Gastroesophageal sphincter (tissue), 4 donors: ENCODE results near the gene PPM1H. TPM values are rescaled to one million over a fixed set of nuclear protein-coding genes. Genes with fewer than 3 reads are reported as not detected.

Source experiments
- ATAC-seq: fragments of 150-250 bp; one replicate; pipeline ENCODE4 v1.9.1; 2016; ENCODE audit warnings: mild to moderate bottlenecking, moderate library complexity
- H3K27ac ChIP-seq, 4 donors: fragments of 200-600 bp; sonication (generic) in 3 of 4; 1 replicate in 3 of 4; 2 replicates in 1 of 4; pipeline ENCODE4 v1.5.1; 2016 to 2019
- H3K27me3 ChIP-seq: fragments of 200-600 bp; sonication (generic); one replicate; pipeline ENCODE4 v1.5.1; 2019
- H3K36me3 ChIP-seq, 2 donors: fragments of 200-600 bp; sonication (generic); one replicate each; pipeline ENCODE4 v1.5.1; 2019; ENCODE audit warnings: control low read depth in 1 of 2
- H3K4me1 ChIP-seq, 3 donors: fragments of 200-600 bp; sonication (generic); 1 replicate in 2 of 3; 2 replicates in 1 of 3; pipeline ENCODE4 v1.5.1; 2016 to 2019; ENCODE audit warnings: control low read depth in 2 of 3
- H3K4me3 ChIP-seq, 2 donors: fragments of 200-600 bp; sonication (generic); one replicate each; pipeline ENCODE4 v1.5.1; 2019; ENCODE audit warnings: mild to moderate bottlenecking in 1 of 2, moderate library complexity in 1 of 2
- H3K9me3 ChIP-seq, 3 donors: fragments of 200-600 bp; sonication (generic); one replicate each; pipeline ENCODE4 v1.5.1; 2017 to 2019; ENCODE audit warnings: control low read depth in 2 of 3
- CTCF ChIP-seq, 4 experiments: fragments of 200-600 bp in 2 of 4; fragments of 450-650 bp in 2 of 4; sonication (generic) in 1 of 4; IDR thresholded peaks; one replicate each; pipeline ENCODE4 v1.5.1; 2017 to 2019; ENCODE audit warnings: antibody characterized with exemption in 4 of 4, mild to moderate bottlenecking in 2 of 4, moderate library complexity in 2 of 4
- EP300 ChIP-seq: sonication (generic); formaldehyde crosslinking; IDR thresholded peaks from one replicate; pipeline ENCODE4 v1.6.1; 2017; ENCODE audit warnings: antibody characterized with exemption, mild to moderate bottlenecking
- POLR2A ChIP-seq, 2 donors: fragments of 450-650 bp; IDR thresholded peaks; one replicate each; pipeline ENCODE4 v1.6.1; 2017; ENCODE audit warnings: antibody characterized with exemption in 2 of 2, mild to moderate bottlenecking in 2 of 2, moderate library complexity in 1 of 2
- POLR2AphosphoS5 ChIP-seq: sonication (generic); formaldehyde crosslinking; IDR thresholded peaks from one replicate; pipeline ENCODE4 v1.6.1; 2017; ENCODE audit warnings: antibody characterized with exemption
- WGBS, 2 donors: methylation state at CpG; one replicate each; pipeline ENCODE4 v1.1.5; 2018; ENCODE audit warnings: low coverage in 1 of 2; 5-methylcytosine and 5-hydroxymethylcytosine counted together
- total RNA-seq, 4 donors: library from RNA; depleted of rRNA; stranded (reverse); fragments of >200 nt; gene quantifications; one replicate each; pipeline ENCODE4 v1.1.0, GENCODE V29; 2016

PPM1H gene
- total RNA-seq, 4 donors from 2014 or later = 1.3 to 1.9 (median 1.6) TPM

- no peak overlapping the region for H3K4me3 ChIP-seq
- no peak overlapping the region for H3K27ac ChIP-seq
- WGBS, 2 donors = 83 to 93% methylated on average over 3 to 8 of the region's 13 CpGs
- no peaks in the 10 kb centered on the region for H3K27me3 ChIP-seq
- TF ChIP-seq CTCF (IDR thresholded peaks at IDR 0.05) = no peak
- TF ChIP-seq EP300 = no peak
- no peak for TF ChIP-seq POLR2AphosphoS5
- TF ChIP-seq POLR2A (IDR thresholded peaks at IDR 0.05) = no peak
- H3K36me3 ChIP-seq = no peaks in the 10 kb centered on the region
- ATAC-seq = no peak
- H3K4me1 ChIP-seq = no peaks in the 10 kb centered on the region
- H3K9me3 ChIP-seq = no peaks in the 10 kb centered on the region
Observed at GRCh38 chr12:62800707-62801400, 134.1 kb downstream of the PPM1H start.

- TF ChIP-seq POLR2AphosphoS5 (no peak), POLR2A (IDR thresholded peaks at IDR 0.05) (no peak), CTCF (IDR thresholded peaks at IDR 0.05) (no peak), EP300 (no peak)
- H3K27me3 ChIP-seq = no peaks in the 10 kb centered on the region
- no peaks in the 10 kb centered on the region for H3K9me3 ChIP-seq
- H3K36me3 ChIP-seq = no peaks in the 10 kb centered on the region
- no peak for ATAC-seq
- no peak overlapping the region for H3K4me3 ChIP-seq
- 76 to 78% methylated on average over 5 to 8 of the region's 9 CpGs for WGBS, 2 donors
- no peaks in the 10 kb centered on the region for H3K4me1 ChIP-seq
- H3K27ac ChIP-seq = no peak overlapping the region
Observed at GRCh38 chr12:62799766-62800406, 135.1 kb downstream of the PPM1H start.

- ATAC-seq = peak; percentile 71
- TF ChIP-seq CTCF (IDR thresholded peaks at IDR 0.05) (peak; percentile 88 to 94 (median 92)), EP300 (no peak), POLR2A (IDR thresholded peaks at IDR 0.05) (no peak), POLR2AphosphoS5 (no peak)
- Histone ChIP-seq H3K27me3 (no peaks in the 10 kb centered on the region), H3K4me3 (no peak overlapping the region), H3K4me1 (no peaks in the 10 kb centered on the region), H3K9me3 (no peaks in the 10 kb centered on the region), H3K36me3 (no peaks in the 10 kb centered on the region), H3K27ac (no peak overlapping the region)
- WGBS, 2 donors = 17 to 26% methylated on average over 2 of the region's 2 CpGs
Observed at GRCh38 chr12:62799126-62799736, 135.7 kb downstream of the PPM1H start.

- no peak overlapping the region for H3K27ac ChIP-seq
- peaks cover 0 to 12% (median 0%) of the 10 kb centered on the region in 3 donors for H3K4me1 ChIP-seq
- no peak for ATAC-seq
- no peaks in the 10 kb centered on the region for H3K27me3 ChIP-seq
- TF ChIP-seq EP300 (no peak), POLR2AphosphoS5 (no peak), CTCF (IDR thresholded peaks at IDR 0.05) (no peak), POLR2A (IDR thresholded peaks at IDR 0.05) (no peak)
- no peaks in the 10 kb centered on the region for H3K9me3 ChIP-seq
- 0% methylated on average over 1 of the region's 1 CpG for WGBS, 2 donors
- H3K36me3 ChIP-seq = no peaks in the 10 kb centered on the region
- no peak overlapping the region for H3K4me3 ChIP-seq
Observed at GRCh38 chr12:62794218-62794583, 140.7 kb downstream of the PPM1H start.
